Measurements from ENCODE around the gene HLA-DQB1. TPM values are rescaled to one million over a fixed set of nuclear protein-coding genes. Genes with fewer than 3 reads are reported as not detected.

HLA-DQB1 gene
- total RNA-seq, 1 donor: not detected

DNA sequence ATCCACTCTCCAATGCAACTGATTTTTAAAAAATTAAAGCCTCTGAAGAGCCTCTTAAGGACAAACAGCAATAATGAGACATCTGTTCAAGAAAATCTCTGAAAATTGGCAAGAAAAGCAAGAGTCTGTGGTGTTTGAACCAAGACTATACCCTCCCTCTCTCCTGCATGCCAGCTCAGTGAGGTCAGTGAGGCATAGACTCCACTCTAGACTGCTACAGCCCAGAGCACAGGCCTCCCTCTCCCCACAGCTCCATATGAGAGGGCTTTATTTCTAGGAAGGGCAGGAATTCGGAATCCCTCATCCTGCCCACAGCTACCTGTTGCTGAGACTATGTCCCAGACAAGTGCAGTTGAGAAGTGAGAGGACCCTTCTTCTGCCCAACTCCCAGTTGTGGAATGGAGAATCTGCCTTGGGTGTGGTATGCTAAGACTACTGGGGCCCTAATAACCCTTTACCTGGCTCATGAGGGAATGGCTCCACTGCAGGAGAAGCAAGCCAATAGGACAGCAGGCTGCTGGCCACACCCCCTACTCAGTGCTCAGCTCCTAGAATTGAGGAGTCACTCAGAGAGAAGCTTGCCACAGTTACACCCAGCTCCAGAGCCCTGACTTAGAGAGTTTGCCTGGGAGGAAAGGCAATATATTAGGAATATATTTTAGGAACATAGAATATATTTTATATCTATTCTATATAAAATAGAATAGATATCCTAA lies 51.9 kb downstream of the HLA-DQB1 start:
- H3K4me3 ChIP-seq (ENCODE audit: low read depth, low read length): no peak overlapping the region
- TF ChIP-seq CTCF (IDR thresholded peaks at IDR 0.05; ENCODE audit: insufficient read depth, low read depth, low read length): no peak
- no peak for DNase-seq (ENCODE audit: low read depth)

DNA sequence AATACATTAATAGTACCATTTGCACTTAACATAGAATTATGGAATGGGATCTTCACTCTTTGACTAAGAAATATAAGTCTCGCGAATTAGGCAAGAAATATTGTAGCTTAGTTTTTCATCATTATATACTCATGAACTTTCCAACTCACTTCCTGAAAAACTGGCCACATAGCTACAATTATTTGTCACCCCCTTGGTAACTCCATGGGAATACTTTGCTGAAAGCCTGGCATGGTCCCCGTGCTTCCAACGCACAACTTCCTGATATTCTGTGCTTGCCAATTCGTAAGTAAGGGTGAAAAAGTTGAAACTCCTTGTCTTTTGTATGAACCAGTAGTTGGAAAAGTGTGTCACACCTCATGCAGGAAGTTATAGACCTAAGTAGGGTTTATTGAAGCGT lies 53.0 kb downstream of the HLA-DQB1 start:
- H3K4me3 ChIP-seq (ENCODE audit: low read depth, low read length): no peak overlapping the region
- no peak for DNase-seq (ENCODE audit: low read depth)
- TF ChIP-seq CTCF (IDR thresholded peaks at IDR 0.05; ENCODE audit: insufficient read depth, low read depth, low read length): no peak

DNA sequence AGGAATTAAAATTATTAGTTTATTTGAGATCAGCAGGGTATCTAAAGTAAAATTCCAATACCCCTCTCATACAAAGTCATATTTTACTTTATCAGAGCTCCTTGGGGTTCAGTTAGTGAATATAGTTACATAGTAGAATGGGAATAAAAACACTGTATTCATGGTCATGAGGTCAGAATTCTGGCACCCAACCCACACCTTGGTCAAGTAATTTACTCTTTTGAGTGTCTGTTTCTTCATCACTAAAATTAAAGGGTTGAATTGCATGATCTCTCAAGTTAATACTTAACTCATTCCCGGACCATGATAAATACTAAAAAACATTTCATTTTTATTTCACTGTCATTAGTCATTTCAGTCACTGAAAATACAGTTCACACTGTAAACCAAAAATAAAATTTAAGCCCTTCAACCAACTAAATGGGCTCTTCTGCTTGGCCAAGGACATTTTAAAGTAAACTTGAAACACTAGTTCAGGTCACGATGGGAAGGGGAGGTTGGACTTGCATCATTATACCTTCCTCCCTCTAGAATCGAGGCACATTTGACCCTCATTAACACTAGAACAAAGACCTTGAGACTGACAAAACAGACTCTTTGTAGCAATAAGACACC lies 55.7 kb downstream of the HLA-DQB1 start:
- no peak for DNase-seq (ENCODE audit: low read depth)
- no peak for TF ChIP-seq CTCF (IDR thresholded peaks at IDR 0.05; ENCODE audit: insufficient read depth, low read depth, low read length)

GRCh38 chr6:32609731-32610640 lies 56.5 kb downstream of the HLA-DQB1 start:
- H3K4me3 ChIP-seq (ENCODE audit: low read depth, low read length): no peak overlapping the region
- DNase-seq (ENCODE audit: low read depth): peak; percentile 92
- no peak for TF ChIP-seq CTCF (IDR thresholded peaks at IDR 0.05; ENCODE audit: insufficient read depth, low read depth, low read length)

More for the DNA sequence above, 55.7 kb downstream of the HLA-DQB1 start:
- H3K4me3 ChIP-seq (ENCODE audit: low read depth, low read length): no peak overlapping the region

Other genes starting within 250 kb of the HLA-DQB1 start
- not detected in 2 replicates for gene HLA-DRA, start 226.8 kb downstream of the HLA-DQB1 start, total RNA-seq
- not detected in 2 replicates for gene HLA-DRB5, start 136.4 kb downstream of the HLA-DQB1 start, total RNA-seq
- gene HLA-DRB1, start 76.8 kb downstream of the HLA-DQB1 start, total RNA-seq: not detected in 2 replicates
- not detected in 2 replicates for gene HLA-DQA1, start 29.3 kb downstream of the HLA-DQB1 start, total RNA-seq
- not detected in 2 replicates for gene HLA-DQA2, start 74.7 kb upstream of the HLA-DQB1 start, total RNA-seq
- gene HLA-DQB2, start 96.9 kb upstream of the HLA-DQB1 start, total RNA-seq: not detected in 2 replicates
- 0.32 and 0.43 TPM in 2 replicates for gene HLA-DOB, start 150.3 kb upstream of the HLA-DQB1 start, total RNA-seq
- 20.6 and 33.7 TPM in 2 replicates for gene TAP2, start 172.1 kb upstream of the HLA-DQB1 start, total RNA-seq
- 72.5 and 78.2 TPM in 2 replicates for gene PSMB8, start 177.4 kb upstream of the HLA-DQB1 start, total RNA-seq
- gene TAP1, start 187.0 kb upstream of the HLA-DQB1 start, total RNA-seq: 70.5 and 122 TPM in 2 replicates
- gene PSMB9, start 187.5 kb upstream of the HLA-DQB1 start, total RNA-seq: 34.8 and 59.6 TPM in 2 replicates

Measured in fibroblast of villous mesenchyme (primary cell).